GM20000 (cell line): ENCODE measurements around the gene SCAPER.
A peak's percentile ranks its signal among the peaks of the same experiment; 100 is the strongest.

Source experiments
- DNase-seq: peaks from one replicate; pipeline ENCODE4 v3.0.0; 2012; ENCODE audit warnings: low spot score
- CTCF ChIP-seq: IDR thresholded peaks from 2 replicates; pipeline ENCODE4 v1.5.1; 2012; ENCODE audit warnings: mild to moderate bottlenecking, control low read depth; ENCODE audit errors: extremely low read depth, missing control alignments

The SCAPER gene

GRCh38 chr15:76642671-76643070 is 262.5 kb downstream of the SCAPER start:
- TF ChIP-seq CTCF: no peak
- DNase-seq: peak; percentile 6

GRCh38 chr15:76637166-76637565 is 268.0 kb downstream of the SCAPER start:
- TF ChIP-seq CTCF: no peak
- no peak for DNase-seq

- no peak for TF ChIP-seq CTCF
- DNase-seq: no peak
These were observed 269.1 kb downstream of the SCAPER start for GRCh38 chr15:76636059-76636458.

GRCh38 chr15:76626611-76627010 is 278.5 kb downstream of the SCAPER start:
- no peak for DNase-seq
- no peak for TF ChIP-seq CTCF

GRCh38 chr15:76625267-76625666 is 279.9 kb downstream of the SCAPER start:
- DNase-seq: no peak
- TF ChIP-seq CTCF: no peak

GRCh38 chr15:76614725-76615124 is 290.4 kb downstream of the SCAPER start:
- TF ChIP-seq CTCF: no peak
- no peak for DNase-seq

- no peak for TF ChIP-seq CTCF
- no peak for DNase-seq
These were observed 316.1 kb downstream of the SCAPER start for GRCh38 chr15:76588811-76589747.
